ENCODE data around the gene CD300LD.
"Not testable (repeated sequence)": the region's sequence is repeated elsewhere in the genome, so short reads cannot be mapped to it uniquely, and the experiment has no call there.

CD300LD gene

DNA sequence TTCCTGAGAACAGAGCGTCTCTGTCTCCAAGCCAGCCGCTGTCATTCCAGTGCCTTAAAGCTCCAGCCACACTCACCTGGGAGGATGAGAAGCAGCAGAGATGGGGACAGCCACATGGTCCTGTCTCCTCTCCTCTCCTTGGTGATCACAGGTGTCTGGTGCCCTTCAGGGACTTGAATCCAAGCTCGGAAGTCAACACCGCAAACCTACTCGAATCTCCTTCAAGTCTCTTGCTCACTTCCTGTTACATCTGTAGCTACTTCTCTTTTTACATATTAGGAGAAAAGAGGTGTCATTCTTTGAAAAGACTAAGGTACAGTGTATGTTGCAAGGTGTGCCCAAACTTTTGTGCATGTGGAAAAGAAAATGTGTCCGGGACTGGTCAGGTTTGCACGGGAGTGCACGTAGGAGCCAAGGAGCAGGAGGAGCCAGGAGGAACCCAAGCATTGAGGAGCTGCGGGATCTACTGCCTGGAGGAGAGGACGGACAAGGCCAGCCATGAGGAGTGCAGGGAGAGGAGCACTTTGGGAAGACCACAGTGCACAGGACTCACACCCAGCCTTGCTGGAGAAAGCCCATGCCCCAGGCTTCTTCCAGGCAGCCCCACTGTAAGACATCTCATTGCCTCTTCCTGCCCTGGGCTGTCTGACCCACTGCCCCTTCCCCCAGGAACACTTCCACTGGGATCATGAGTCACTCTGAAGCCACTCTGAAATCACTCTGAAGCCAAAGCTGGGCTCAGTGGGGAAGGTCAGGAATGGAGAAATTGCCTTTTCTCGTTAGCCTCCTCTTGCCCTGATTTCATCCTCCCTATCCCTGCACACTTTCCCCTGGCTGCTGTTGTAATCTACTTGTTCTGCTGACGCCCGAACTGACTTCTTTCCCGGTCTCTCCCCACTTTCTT, at the start of gene CD300LD:
Gene CD300LD (minus strand): TSS at position 197 of the 904 bp plus-strand sequence. CDS start 81 bp downstream, at position 116.
- no peak for DNase-seq (ENCODE audit: low read depth in 2 of 2)

DNA sequence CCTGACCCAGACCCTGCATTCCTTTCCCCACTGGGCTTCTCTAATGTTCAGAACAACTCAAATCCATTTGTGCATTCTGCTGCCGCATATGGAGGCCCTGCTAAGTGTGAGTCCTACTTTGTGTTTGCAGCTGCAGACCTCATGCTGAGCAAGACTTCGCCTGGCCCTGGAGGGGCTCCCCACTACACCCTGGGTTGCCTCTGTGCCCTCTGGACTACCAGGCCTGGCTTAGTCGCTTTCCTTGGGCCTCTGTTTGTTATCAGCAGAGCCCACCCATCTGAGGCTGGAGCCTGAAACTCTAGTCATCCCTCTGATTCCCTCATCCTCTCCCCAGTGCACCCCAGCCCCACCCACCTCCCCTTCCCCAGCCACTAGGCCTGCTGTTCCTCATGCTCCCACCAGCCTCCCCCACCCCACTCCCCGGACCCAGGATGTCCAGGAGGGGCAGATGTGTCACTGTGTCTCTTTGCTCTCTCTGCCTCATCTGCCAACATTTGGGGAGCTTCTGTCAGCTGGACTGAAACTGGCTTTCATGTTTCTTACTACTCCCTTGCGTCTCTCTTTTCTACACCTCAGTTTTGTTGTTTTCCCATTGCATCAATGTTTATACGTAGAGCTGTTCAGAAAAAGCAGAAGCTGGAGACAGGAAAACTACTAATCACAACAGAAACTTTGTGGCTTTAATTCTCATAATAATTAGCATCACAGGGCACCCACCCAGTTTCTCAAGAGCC, 49.3 kb upstream of the CD300LD start:
- no peak for DNase-seq (ENCODE audit: low read depth in 2 of 2)

DNA sequence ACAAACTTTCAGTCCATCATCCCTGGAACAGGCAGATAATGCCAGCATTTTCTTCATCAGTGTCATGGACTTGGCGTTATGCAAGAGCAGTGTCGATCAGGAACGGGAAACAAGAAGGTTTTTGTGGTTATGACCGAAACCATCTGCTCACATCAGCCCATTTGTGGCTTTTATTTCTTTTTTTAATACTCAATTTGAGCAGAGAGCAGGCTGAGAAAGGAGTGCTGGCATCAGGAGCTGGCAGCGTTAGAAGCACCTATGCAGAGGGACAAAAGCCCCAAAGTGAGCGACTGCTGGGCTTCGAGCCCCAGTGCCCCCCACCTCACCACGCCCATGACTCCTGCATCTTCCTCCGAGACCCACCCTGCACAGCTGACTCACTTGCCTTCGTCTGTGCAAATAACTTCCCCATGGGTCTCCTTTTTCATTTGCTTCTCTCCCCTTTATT, 47.6 kb upstream of the CD300LD start:
- no peak for DNase-seq (ENCODE audit: low read depth in 2 of 2)

GRCh38 chr17:74637926-74638325, 45.8 kb upstream of the CD300LD start:
- no peak for DNase-seq (ENCODE audit: low read depth in 2 of 2)

GRCh38 chr17:74637265-74637664, 45.2 kb upstream of the CD300LD start:
- no peak for DNase-seq (ENCODE audit: low read depth in 2 of 2)

GRCh38 chr17:74636541-74637085, 44.5 kb upstream of the CD300LD start:
- DNase-seq (ENCODE audit: low read depth in 2 of 2): not testable (repeated sequence)

DNA sequence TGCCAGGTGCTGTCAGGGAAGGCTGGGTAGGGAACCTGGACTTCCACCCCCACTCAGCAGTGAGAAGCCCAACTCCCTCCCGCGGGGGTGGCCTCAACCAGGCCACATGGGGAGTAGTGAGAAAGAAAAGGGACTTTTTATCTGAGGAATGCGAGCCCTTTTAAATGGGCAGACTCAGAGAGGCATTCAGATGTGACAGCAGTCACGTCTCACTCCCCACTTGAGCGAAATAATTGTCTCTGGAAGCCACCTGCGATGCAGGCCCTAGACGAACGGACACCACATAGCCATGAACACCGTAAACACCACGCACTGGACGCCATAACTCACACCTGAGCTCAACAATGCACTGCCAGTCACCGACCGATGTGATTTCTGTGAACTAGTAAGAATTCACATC, 43.3 kb upstream of the CD300LD start:
- DNase-seq (ENCODE audit: low read depth in 2 of 2): no peak

GRCh38 chr17:74633326-74633725, 41.2 kb upstream of the CD300LD start:
- DNase-seq (ENCODE audit: low read depth in 2 of 2): no peak

DNA sequence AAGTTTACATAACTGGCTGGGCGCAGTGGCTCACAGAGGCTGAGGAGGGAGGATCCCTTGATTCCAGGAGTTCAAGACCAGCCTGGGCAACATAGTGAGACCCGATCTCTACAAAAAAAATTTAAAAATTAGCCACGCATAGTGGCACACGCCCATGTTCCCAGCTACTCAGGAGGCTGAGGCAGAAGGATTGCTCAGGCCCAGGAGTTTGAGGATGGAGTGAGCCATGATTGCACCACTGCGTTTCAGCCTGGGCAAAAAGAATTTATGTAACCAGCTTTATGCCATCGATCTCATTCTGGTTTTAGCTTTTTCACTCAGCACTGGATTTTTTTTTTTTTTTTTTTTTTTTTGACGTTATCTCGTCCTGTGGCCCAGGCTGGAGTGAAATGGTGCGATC, 40.5 kb upstream of the CD300LD start:
- DNase-seq (ENCODE audit: low read depth in 2 of 2): no peak

DNA sequence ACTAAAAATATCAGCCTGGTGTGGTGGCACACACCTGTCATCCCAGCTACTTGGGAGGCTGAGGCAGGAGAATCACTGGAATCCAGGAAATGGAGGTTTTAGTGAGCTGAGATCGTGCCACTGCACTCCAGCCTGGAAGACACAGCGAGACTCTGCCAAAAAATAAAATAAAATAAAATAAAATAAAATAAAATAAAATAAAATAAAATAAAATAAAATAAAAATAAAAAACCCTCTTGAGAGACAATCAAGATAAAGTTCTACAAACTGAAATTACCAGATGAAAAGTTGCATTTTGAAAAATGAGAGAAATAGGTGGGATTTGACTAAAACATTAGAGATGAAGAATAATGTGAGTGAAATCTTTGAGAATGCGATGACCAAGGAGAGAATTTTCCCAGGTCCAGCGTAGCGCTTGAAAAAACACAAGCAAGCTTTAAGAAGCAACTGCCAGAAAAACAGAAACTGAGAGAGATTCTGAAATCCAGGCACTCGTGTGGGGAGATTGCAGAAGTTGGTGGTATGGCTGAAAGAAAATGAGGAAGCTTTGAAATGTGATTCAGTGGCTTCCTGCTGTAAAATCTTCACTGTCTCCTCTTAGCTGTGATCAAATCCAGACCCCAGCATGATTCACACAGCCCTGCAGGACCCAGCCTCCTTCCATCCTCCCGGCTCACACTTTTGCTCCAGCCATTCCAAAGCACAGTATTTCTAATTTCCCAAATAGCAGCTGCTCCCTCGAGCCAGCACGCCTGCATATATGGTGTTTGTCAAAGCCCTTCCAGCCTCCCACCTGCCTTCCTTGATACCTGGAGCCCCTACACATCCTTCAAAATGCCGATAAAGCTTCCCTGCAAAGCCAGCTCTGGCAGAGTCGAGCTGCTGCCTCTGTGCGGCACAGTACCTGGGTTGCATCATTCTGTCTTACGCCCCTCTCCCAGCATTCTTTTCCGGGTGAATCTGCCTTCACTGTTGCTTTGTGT, 39.7 kb upstream of the CD300LD start:
- peak; percentile 6 to 8 for DNase-seq (ENCODE audit: low read depth in 2 of 2)

GRCh38 chr17:74630251-74630650, 38.2 kb upstream of the CD300LD start:
- not testable (repeated sequence) for DNase-seq (ENCODE audit: low read depth in 2 of 2)

DNA sequence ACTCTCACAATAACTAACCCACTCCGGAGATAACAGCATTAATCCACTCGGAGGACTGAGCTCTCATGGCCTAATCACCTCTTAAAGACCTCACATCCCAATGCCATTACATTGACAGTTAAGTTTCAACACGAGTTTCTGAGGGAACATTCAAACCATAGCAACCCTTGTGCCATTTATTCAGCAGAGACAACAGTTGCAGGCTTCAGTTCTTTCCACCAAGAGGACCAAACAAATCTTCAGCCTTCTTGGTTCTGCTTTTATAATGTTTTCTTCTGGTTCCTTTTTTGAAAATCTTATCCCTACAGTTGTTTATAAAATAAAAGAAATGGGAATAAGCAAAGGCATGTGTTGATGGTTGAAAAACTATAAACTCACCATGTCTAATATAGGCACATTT, 33.6 kb upstream of the CD300LD start:
- DNase-seq (ENCODE audit: low read depth in 2 of 2): no peak

GRCh38 chr17:74624131-74624530, 32.0 kb upstream of the CD300LD start:
- DNase-seq (ENCODE audit: low read depth in 2 of 2): no peak

DNA sequence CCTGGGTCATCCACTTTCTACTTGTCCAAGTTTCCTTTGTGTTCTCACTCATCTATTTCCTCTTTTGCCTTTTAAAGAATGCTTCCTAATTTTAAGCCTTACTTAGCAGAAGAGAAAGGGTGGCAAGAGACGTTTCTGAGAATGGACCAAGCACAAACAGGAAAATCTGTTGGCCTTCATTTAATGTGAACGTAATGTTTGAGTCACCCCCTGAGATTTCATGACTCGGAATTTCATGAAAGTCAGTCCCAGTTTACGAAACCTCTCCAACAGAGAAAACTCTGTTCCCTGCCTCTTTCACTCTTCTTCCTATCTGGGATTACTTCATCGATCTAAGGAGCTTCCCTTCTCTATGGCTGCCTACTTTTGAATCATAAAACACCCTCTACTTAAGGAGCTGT, 31.6 kb upstream of the CD300LD start, which contains the start of gene CD300E:
Gene CD300E (minus strand): TSS at position 46 of the 401 bp plus-strand sequence. CDS start 117 bp downstream, outside the sequence.
- no peak for DNase-seq (ENCODE audit: low read depth in 2 of 2)

DNA sequence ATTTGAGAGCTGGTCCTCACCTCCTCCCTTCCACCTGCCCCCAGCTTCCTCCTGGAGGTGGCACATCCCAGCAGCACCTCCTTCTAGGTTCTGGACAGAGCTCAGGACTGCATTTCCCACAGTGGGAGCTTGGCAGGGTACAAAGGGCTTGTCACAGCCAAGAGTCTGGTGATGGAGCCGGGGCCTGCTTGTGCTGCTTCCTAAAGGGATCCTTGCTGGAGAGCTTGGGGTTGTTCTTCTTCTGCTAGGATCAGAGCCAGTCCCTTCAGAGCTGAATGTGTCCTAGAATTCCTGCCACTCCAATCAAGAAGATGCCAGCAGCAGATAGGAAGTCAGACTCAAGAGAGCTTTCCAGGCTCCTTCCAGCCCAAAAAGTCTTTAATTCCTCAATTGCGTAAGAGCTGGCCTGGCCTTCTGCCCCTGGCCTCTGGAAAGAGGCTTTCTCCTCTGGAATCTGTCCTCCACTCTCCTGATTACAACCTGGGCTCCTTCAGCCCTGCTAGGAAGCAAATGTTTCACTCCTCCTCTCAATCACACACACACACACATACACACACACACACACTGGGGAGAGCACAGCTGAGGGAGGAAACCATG, 27.1 kb upstream of the CD300LD start:
- DNase-seq (ENCODE audit: low read depth in 2 of 2): no peak

- DNase-seq (ENCODE audit: low read depth in 2 of 2): no peak
These were observed 26.4 kb upstream of the CD300LD start for GRCh38 chr17:74618451-74618850.

DNA sequence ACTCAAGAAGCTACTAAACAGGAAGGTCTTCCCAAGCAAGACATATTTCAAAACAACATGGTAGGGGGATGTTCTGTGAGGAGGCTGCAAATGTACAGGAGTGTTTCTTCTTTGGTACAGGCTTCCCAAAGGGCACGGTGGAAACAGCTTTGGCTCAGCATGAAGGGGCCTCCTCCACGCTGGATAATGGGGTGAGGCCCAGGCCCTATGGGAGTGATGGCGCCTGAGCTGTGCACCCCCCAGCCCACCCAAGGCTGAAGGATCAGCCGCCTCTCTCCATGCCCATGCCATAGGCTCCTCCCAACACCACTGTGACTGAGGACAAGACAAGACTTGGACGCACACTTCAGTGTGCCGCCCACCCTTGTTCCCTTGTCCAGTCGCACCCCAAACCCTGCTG, 24.6 kb upstream of the CD300LD start:
- DNase-seq (ENCODE audit: low read depth in 2 of 2): no peak

DNA sequence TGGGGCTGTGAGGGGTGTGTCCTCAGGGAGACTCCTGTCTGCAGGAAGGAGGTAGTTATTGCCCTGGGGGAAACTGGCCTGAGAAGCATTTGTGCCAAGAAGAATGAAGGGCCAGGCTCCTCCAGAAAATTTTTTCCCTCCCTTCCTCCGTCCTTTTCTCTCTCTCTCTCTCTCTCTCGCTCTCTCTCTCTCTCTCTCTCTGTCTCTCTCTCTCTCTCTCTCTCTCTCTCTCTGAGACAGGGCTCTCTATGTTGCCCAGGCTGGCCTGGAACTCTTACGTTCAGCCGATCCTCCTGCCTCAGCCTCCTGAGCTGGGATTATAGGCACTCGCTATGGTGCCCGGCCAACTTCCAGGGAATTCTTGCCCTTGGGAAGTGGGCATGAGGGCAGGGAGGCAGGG, 20.0 kb upstream of the CD300LD start:
- DNase-seq (ENCODE audit: low read depth in 2 of 2): no peak

GRCh38 chr17:74610108-74610507, 18.0 kb upstream of the CD300LD start:
- DNase-seq (ENCODE audit: low read depth in 2 of 2): no peak

GRCh38 chr17:74608511-74608910, 16.4 kb upstream of the CD300LD start:
- DNase-seq (ENCODE audit: low read depth in 2 of 2): no peak

DNA sequence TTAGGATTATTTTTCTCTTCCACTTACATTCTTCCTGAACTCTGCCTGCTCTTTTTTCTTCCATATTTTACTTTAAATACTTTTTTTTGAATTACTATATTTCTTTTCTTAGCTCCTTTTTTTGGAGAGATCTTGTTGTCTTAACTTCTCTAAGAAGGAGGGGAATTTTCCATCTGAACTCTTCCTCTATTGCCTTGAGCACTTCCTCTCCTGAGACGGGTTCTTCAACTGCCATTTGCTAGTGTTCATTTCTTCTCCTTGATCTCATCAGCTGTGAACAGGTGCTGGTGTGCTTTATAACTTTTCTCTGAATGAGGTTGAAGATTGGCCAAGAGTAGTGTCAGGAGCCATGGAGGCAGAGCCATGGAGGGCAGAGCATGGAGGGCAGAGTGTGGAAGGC, 15.1 kb upstream of the CD300LD start:
- no peak for DNase-seq (ENCODE audit: low read depth in 2 of 2)
